ENCODE data around the gene NVL.

DNA sequence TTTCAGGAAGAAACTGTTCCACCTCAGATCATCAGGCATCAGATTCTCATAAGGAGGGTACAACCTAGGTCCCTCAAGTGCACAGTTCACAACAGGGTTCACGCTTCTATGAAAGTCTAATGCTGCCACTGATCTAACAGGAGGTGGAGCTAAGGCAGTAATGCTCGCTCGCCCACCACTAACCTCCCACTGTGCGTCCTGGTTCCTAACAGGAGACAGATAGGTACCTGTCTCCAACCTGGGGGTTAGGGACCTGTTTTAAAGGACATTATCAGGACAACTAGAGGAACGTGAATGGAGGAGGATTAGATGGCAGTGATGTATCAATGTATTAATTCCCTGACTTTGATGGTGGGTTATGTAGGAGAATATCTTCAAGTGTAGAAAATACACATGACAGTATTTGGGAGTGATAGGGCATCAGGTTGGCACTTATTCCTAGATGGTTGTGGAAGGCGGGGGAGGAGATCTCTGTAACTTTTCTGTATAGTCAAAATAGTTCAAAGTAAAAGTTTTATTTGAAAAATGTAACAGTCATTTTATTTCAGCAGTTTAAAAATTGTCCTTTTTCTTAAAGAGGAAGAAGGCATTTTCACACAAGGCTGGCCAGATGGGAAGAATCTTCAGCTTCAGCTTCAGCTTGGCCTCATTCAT is 103.0 kb downstream of the NVL start:
- TF ChIP-seq, protein P1, sequence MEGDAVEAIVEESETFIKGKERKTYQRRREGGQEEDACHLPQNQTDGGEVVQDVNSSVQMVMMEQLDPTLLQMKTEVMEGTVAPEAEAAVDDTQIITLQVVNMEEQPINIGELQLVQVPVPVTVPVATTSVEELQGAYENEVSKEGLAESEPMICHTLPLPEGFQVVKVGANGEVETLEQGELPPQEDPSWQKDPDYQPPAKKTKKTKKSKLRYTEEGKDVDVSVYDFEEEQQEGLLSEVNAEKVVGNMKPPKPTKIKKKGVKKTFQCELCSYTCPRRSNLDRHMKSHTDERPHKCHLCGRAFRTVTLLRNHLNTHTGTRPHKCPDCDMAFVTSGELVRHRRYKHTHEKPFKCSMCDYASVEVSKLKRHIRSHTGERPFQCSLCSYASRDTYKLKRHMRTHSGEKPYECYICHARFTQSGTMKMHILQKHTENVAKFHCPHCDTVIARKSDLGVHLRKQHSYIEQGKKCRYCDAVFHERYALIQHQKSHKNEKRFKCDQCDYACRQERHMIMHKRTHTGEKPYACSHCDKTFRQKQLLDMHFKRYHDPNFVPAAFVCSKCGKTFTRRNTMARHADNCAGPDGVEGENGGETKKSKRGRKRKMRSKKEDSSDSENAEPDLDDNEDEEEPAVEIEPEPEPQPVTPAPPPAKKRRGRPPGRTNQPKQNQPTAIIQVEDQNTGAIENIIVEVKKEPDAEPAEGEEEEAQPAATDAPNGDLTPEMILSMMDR (IDR thresholded peaks at IDR 0.05; ENCODE audit: poor library complexity, severe bottlenecking) = no peak
- no peak for TF ChIP-seq RAD21 (conservative IDR thresholded peaks at IDR 0.05)
- no peak for TF ChIP-seq POLR2AphosphoS5 (IDR thresholded peaks at IDR 0.05)

All from neural cell (in vitro differentiated cells).